Measurements from ENCODE around the gene GCNA.

Gene GCNA

DNA sequence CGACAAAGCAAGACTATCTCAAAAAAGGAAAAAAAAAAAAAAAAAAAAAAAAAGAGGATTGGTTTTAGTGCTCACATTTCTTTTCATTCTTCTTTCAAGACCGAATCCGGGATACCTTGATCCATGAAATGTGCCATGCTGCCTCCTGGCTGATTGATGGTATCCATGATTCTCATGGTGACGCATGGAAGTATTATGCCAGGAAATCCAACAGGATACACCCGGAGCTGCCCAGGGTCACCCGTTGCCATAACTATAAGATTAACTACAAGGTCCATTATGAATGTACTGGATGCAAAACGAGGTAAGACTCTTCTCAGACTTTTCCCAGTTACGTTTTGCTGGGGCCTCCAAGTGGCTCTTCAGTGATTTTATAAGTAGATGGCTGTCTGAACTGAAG, 34.0 kb downstream of the GCNA start:
- in situ Hi-C loops (cut with HindIII; ENCODE audit: low sequenced_read_pairs) = no loop called here
- H3K4me3 ChIP-seq (ENCODE audit: low read depth, low read length) = no peak overlapping the region
- TF ChIP-seq, protein P1, sequence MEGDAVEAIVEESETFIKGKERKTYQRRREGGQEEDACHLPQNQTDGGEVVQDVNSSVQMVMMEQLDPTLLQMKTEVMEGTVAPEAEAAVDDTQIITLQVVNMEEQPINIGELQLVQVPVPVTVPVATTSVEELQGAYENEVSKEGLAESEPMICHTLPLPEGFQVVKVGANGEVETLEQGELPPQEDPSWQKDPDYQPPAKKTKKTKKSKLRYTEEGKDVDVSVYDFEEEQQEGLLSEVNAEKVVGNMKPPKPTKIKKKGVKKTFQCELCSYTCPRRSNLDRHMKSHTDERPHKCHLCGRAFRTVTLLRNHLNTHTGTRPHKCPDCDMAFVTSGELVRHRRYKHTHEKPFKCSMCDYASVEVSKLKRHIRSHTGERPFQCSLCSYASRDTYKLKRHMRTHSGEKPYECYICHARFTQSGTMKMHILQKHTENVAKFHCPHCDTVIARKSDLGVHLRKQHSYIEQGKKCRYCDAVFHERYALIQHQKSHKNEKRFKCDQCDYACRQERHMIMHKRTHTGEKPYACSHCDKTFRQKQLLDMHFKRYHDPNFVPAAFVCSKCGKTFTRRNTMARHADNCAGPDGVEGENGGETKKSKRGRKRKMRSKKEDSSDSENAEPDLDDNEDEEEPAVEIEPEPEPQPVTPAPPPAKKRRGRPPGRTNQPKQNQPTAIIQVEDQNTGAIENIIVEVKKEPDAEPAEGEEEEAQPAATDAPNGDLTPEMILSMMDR (IDR thresholded peaks at IDR 0.05; ENCODE audit: low read depth, low read length, missing control alignments) = no peak
- DNase-seq (ENCODE audit: low read depth) = no peak

DNA sequence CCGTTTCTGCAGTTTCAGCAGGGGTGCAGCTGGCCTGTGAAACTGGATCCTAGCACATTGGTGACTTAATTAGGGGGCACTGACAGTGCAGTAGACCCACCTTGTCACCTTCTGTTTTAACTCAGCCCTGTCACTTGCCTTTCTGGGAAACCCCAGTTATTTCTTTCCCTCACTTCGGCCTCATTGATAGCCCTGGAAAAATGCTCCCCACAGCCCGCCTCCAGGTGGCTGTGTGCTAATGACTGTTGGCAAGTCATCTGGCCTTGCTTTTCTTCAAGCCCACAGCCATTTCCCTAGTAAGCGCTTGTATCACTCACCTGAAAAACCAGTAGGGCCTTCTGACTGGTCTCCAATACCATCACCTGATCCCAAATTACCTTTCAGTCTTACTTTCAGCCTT, 36.8 kb downstream of the GCNA start:
- in situ Hi-C loops (cut with HindIII; ENCODE audit: low sequenced_read_pairs) = no loop called here
- TF ChIP-seq, protein P1 (IDR thresholded peaks at IDR 0.05; ENCODE audit: low read depth, low read length, missing control alignments) = no peak
- no peak for DNase-seq (ENCODE audit: low read depth)
- H3K4me3 ChIP-seq (ENCODE audit: low read depth, low read length) = no peak overlapping the region

DNA sequence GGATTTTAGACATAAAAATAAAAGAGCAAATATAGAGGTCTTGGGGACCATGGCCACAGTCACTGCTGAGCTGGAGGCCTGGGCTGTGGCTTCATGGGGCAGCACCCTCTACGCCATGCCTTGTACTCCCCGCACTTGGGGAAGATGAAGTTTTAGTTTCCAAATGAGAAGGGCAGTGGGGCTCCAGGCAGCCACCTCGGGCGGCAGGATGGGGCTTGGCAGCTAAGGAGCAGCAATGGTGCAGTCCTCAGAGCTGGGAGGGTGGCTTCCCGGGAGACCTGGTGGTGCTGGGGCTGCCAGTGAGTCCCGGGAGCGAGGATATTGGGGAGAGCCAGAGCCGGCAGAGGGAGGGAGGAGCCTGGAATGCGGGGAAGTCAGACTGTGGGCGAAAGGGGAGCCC, 37.7 kb downstream of the GCNA start:
- in situ Hi-C loops (cut with HindIII; ENCODE audit: low sequenced_read_pairs) = no loop called here
- no peak overlapping the region for H3K4me3 ChIP-seq (ENCODE audit: low read depth, low read length)
- DNase-seq (ENCODE audit: low read depth) = no peak
- TF ChIP-seq, protein P1 (IDR thresholded peaks at IDR 0.05; ENCODE audit: low read depth, low read length, missing control alignments) = no peak

DNA sequence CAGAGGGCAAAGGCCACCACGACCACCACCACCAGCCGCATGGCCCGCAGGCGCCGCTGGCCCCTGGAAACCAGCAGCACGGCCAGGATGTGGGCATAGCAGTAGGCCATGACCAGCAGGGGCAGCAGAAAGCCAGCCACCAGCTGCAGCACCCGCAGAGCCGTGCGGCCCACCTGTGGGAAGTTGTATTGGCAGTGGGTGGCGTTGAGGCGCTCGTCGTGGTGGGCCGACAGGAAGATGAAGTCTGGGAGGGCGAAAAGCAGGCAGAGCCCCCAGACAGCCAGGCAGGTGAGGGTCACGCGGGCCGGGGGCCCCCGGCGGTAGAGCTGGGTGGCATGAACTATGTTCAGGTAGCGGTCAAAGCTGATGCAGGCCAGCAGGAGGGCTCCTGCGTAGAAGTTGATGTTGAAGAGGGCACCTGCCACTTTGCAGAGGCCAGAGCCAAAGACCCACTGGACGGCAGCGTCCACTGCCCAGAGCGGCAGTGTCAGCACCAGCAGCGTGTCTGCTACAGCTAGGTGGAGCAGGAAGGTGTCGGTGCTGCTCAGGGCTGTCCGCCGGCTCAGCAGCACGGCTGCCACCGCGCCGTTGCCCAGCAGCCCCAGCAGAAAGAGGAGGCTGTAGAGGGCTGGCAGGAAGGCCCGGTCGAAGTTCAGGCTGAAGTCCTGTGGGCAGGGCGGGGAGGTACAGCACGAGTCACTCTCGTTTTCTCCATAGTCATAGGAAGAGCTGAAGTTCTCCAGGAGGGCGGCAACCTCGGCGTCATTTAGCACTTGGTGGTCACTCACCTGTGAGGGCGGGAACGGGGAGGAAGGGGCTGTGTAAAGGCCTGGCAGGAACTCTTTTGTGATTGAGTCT, 38.7 kb downstream of the GCNA start:
- H3K4me3 ChIP-seq (ENCODE audit: low read depth, low read length) = no peak overlapping the region
- in situ Hi-C loops (cut with HindIII; ENCODE audit: low sequenced_read_pairs) = no loop called here
- DNase-seq (ENCODE audit: low read depth) = no peak
- TF ChIP-seq, protein P1 (IDR thresholded peaks at IDR 0.05; ENCODE audit: low read depth, low read length, missing control alignments) = no peak

DNA sequence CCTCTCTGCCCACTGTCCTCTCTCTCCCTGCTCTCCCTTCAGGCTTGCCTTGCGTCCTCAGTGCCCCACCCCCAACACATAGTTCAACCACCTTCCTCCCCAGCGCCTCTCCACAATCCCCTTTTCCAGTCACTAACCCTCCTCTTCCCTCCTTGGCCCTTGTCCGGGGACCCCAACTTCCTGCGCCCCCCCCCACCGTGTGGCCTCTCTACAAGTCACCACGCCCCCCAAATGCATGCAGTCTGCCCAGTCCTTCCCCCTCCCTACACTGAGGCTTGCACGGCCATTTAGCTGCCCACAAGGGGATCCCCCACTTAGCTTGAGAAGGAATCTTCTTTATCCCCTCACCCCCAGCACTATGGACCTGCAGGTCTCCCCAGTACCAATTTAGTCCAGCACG, 39.5 kb downstream of the GCNA start:
- no peak for DNase-seq (ENCODE audit: low read depth)
- TF ChIP-seq, protein P1 (IDR thresholded peaks at IDR 0.05; ENCODE audit: low read depth, low read length, missing control alignments) = no peak

DNA sequence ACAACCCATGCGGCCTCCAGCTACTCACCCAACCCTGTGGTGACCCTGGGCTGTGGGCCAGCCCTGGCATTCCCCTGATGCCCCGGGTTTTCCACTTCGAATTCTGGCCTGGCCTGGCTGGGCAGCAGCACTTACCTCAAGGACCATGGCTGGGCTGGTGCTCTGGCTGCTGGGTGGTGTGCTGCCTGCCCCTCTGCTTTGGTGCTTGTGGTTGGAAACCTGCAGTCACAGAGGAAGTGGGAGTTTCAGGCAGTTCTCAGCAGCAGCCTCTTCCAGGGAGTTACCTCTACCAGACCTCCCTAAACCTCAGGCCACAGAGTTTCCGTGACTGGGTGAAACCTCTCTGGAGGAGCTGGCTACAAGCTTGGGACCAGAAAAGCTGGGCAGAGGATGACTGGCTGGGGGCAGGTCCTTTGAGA, 40.1 kb downstream of the GCNA start, which contains the start of gene CXCR3:
Gene CXCR3, minus strand, starts transcription at position 209 of the 419 bp plus-strand sequence. Its CDS starts 62 bp downstream, at position 147.
- DNase-seq (ENCODE audit: low read depth) = no peak
- H3K4me3 ChIP-seq (ENCODE audit: low read depth, low read length) = no peak within 1 kb of the TSS
- TF ChIP-seq, protein P1 (IDR thresholded peaks at IDR 0.05; ENCODE audit: low read depth, low read length, missing control alignments) = no peak
- in situ Hi-C loops (cut with HindIII; ENCODE audit: low sequenced_read_pairs) = no loop called here

More for the DNA sequence above, 39.5 kb downstream of the GCNA start:
- in situ Hi-C loops (cut with HindIII; ENCODE audit: low sequenced_read_pairs) = no loop called here
- no peak overlapping the region for H3K4me3 ChIP-seq (ENCODE audit: low read depth, low read length)
